T-helper 2 cell (primary cell): Measurements from ENCODE around the gene BOC.

Experiments
- DNase-seq, 5 experiments: peaks; one replicate each; pipeline versions ENCODE4 v3.0.0 to v3.0.0-alpha.2; 2012 to 2022

The BOC gene

GRCh38 chr3:113292933-113293332 is 81.6 kb downstream of the BOC start:
- DNase-seq, result no peak

- no peak for DNase-seq
Observed at GRCh38 chr3:113293348-113293747, 82.0 kb downstream of the BOC start.

DNA sequence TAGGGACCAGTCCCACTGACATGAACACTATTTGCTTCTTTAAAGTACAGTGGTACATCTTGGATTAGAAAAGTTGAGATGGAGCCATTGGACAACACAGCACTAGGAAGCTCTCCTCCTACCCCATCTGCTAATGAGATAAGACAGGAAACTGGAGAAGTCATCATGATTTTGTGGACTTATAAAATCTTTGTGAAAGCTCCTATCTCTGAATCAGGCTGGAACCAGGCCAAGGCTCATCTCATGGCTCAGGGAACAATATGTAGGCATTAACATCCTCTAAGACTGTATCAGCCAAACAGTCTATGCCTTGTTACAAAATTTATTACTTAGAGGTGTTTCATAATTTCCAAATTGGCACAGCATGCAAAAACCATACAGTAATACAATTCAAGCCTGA is 84.1 kb downstream of the BOC start:
- DNase-seq, result no peak

DNA sequence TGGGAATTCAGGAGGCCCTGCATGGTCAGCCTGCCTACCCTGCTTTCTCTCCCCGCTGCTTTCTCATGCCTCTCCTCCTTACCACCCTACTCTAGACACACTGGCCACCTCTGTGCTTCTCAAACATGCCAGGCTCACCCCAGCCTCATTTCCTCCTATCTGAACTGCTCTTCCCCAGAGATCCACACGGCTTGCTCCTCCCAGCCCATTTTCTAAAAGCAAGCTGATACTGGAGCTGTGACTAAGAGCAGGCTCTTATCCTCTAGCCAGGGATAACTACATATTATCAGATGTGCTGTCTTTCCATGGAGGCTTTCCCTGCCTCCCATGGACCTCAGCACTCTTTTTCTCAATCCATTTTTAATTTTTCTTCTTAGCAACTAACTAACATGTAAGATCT is 85.9 kb downstream of the BOC start:
- DNase-seq, result no peak

DNA sequence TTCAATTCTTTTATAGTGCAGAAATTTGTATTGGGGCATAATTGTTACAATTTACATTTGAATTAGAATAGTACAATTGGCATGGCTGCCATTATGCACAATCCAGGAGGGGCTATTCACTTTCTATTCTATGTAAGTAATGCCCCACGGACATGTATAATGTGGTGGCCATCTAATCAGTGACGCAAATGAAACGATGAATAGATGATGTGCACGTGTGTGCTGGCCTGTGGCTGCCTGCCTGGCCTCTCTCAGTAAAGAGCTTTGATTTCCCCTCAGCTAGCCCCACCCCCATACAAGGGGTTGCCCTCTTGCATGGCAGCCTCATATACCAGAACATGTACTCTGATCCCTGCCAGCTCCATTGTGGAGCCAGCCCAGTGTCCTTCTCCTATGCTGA is 86.5 kb downstream of the BOC start:
- no peak for DNase-seq

DNA sequence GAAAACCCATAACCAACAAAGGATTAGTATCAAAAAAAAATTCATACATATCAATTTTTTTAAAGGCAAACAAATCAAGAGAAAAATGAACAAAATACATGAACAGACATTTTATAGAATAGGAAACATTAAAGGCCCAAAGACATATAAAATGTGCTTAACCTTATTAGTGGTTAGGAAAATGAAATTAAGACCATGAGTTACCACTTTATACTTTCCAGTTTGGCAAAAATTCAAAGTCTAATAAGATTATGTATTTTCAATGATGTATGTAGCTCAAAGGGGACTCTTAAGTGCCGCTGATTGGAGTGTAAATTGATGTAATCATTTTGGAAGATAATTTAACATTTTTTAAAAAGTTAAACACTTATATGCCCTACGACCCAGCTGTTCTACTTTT is 89.2 kb downstream of the BOC start:
- no peak for DNase-seq

GRCh38 chr3:113304102-113304501 is 92.7 kb downstream of the BOC start:
- DNase-seq, result no peak

DNA sequence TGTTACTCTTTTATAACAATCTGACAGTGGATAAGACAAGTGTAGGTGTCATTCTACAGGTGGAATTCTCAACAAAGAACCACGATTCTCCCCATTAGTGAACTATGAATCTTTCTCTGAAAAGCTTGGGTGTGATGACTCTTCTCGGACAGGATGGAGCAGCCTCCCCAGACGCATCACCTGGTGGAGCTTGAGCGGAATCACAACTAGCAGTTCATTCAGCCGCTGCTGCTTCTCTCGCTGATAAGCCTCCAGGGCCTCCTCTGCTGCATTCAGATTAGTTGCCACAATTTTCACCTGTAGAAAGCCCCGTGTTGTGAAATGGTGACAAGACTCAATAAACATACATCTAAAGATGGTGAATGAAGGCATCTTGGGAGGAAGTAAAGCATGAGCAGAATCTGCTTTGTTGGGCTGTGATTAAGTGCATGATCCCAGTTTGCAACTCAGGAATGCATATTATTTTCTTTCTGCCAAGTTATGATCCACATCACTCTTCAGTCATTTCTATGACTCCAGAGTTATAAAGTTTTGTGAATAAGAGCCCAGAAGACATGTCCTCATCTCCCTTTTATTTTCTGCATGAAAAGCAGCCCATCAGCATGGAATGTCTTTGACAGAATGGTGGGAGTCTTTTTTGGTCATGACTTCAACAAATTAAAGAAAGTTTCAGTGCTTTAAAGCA is 93.6 kb downstream of the BOC start:
- DNase-seq, result no peak

DNA sequence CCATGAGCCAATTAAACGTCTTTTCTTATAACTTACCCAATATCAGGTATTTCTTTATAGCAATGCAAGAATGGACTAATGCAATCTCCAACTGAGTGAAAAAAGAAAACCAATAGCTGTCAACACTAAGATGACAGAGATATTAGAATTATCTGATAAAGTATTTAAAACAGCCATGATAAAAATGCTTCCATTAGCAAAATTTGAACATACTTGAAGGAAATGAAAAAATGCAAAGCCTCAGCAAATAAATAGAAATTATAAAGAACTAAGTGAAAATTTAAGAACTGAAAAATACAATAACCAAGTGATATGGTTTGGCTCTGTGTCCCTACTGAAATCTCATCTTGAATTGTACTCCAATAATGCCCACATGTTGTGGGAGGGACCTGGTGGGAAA is 99.6 kb downstream of the BOC start:
- DNase-seq, result no peak

- DNase-seq, result no peak
Observed at GRCh38 chr3:113312416-113312815, 101.1 kb downstream of the BOC start.

- DNase-seq, result no peak
Observed at GRCh38 chr3:113314923-113315322, 103.6 kb downstream of the BOC start.

DNA sequence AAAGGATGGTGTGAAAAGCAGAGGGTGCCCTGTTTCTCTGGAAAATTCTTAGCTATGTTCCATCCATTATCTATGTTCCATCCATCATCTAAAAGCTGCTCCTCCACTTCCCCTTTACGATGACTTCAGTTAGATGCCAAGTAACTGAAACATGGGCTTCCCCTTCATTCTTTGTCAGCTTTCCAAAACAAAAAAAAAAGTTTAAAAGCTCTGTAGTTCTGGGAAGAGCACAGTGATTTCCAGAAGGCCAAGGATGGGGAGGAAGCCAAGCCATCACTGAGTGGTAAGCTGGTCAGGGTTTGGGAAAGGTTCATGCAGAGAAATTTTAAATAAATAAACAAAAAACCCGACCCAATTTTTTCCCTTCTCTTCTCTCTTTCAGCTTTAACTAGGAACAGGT is 118.4 kb downstream of the BOC start:
- no peak for DNase-seq

DNA sequence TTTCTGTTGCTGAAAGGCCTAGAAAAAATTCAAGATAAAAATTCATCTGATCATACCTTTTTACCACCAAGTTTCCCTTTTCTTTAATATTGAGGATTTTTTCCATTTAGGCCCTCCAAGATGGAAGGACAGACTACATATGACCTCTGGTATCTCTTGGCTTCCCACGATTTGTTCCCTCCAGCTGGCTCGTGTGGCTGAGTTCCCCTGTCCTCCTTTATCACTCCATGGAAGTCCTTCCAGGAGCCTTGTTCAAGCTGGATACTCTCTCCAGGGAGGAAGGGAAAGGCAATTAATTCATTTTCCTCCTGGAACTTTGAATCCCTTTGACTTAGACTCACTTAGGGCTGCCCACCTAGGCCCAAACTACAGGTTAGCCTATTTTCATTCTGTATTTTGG is 119.4 kb downstream of the BOC start:
- no peak for DNase-seq

GRCh38 chr3:113331187-113331586 is 119.8 kb downstream of the BOC start:
- no peak for DNase-seq
